Measurements from ENCODE around the gene ARL2. TPM values are rescaled to one million over a fixed set of nuclear protein-coding genes. Genes with fewer than 3 reads are reported as not detected.

The ARL2 gene
- total and polyA plus RNA-seq, 5 donors: 117 to 179 (median 140) TPM

DNA sequence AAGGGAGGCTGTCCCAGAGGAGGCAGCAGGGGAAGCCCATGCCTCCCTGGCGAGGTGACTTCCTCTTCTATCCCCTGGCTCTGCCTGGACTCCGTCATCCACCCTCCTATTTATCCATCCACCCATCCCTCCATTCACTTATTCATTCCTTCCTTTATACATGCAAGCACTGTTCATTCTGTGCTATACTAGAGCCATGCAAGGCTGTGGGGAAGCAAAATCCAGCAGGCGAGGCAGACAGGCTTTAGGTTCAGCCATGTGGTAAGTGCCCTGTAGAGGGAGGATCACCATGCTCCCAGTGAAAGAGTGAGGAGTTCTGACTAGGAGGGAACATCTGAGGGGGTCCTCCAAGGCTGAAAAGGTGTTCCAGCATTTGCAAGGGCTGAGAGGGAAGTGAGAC lies 45.6 kb downstream of the ARL2 start:
- DNase-seq (peak in 1 of 3 donors; percentile 1), ATAC-seq (no peak)
- Histone ChIP-seq H3K4me3 (ENCODE audit: low read length) (no peak overlapping the region), H3K27me3 (ENCODE audit: control insufficient read depth, insufficient read depth) (no peaks in the 10 kb centered on the region), H3K9me3 (ENCODE audit: control insufficient read depth, low read length) (no peaks in the 10 kb centered on the region), H3K27ac (ENCODE audit: low read length) (no peak overlapping the region), H3K4me1 (ENCODE audit: control insufficient read depth, insufficient read depth, low read length) (no peaks in the 10 kb centered on the region)
- intact Hi-C loops (cut with DNase I): no loop called here
- WGBS: 56% methylated on average over 3 of the region's 3 CpGs

DNA sequence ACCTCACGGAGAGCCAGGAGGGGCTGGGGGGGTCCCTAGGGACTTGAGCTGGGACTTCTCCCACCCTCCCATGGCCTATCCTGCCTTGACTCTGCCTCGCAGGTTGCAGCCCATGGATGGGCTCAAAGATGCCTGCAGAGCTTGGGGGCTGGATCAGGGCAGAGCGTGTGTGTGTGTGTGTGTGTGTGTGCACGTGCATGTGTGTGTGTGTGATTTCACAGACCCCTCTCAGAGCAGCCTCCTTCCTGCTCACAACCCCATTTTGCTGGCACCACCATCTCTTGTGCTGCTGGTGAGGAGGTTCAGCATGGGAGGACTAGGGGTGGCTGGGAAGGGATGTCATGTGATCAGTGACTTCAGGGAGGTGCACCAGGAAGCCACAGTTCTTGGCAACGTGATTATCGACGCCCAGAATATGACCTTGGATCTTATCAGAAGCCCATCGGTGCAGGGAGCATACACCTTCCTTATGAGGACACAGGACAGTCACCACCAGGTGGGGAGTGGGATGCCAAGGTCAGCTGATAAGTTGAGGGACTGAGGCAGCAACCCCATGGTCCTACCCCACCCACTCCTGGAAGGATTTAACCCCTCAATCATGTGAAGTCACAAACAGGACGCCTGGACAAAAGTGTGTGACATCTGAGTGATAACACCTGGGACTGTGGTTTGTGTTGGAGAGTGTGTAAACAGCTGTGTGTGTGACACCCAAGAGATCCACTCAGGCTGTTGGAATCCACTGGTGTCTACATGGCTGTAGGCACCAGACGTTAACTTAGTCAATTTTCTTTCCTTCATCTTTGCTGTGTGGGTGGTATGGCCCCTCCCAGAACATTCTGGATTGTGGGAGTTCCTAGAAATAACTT lies 46.2 kb downstream of the ARL2 start:
- H3K9me3 ChIP-seq (ENCODE audit: control insufficient read depth, low read length): no peaks in the 10 kb centered on the region

DNA sequence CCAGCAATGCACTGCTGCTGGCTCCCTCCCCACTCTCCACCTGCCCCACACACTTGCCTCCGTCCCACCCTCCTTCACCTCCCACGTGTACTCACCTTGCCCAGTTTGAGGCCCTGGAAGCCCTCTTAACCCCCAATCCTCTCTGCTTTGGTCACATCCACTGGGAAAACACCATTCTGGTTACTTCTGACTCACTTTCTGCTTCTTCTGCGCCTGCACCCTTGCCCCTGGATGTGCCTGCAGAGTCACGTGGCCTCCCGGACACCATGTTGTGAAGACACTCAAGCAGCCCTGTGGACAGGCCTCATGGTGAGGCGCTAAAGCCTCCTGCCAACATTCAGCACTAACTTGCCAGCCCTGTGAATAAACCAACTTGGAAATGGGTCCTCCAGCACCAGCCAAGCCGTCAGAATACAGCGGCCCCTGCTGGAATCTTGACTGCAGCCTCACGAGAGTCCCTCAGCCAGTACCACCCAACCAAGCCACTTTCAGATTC lies 47.0 kb downstream of the ARL2 start:
- WGBS: 58% methylated on average over 9 of the region's 9 CpGs
- intact Hi-C loops (cut with DNase I): no loop called here
- ATAC-seq: no peak
- H3K4me3 ChIP-seq (ENCODE audit: low read length): no peak overlapping the region
- no peaks in the 10 kb centered on the region for H3K4me1 ChIP-seq (ENCODE audit: control insufficient read depth, insufficient read depth, low read length)
- H3K9me3 ChIP-seq (ENCODE audit: control insufficient read depth, low read length): no peaks in the 10 kb centered on the region
- peak in 1 of 3 donors; percentile 24 for DNase-seq
- H3K27ac ChIP-seq (ENCODE audit: low read length): no peak overlapping the region
- H3K27me3 ChIP-seq (ENCODE audit: control insufficient read depth, insufficient read depth): no peaks in the 10 kb centered on the region

More for the DNA sequence above, 46.2 kb downstream of the ARL2 start:
- ATAC-seq (no peak), DNase-seq (peak in 1 of 3 donors; percentile 7)
- WGBS: 48% methylated on average over 10 of the region's 10 CpGs
- intact Hi-C loops (cut with DNase I): no loop called here
- no peak overlapping the region for H3K4me3 ChIP-seq (ENCODE audit: low read length)
- no peaks in the 10 kb centered on the region for H3K4me1 ChIP-seq (ENCODE audit: control insufficient read depth, insufficient read depth, low read length)
- H3K27ac ChIP-seq (ENCODE audit: low read length): no peak overlapping the region
- no peaks in the 10 kb centered on the region for H3K27me3 ChIP-seq (ENCODE audit: control insufficient read depth, insufficient read depth)

DNA sequence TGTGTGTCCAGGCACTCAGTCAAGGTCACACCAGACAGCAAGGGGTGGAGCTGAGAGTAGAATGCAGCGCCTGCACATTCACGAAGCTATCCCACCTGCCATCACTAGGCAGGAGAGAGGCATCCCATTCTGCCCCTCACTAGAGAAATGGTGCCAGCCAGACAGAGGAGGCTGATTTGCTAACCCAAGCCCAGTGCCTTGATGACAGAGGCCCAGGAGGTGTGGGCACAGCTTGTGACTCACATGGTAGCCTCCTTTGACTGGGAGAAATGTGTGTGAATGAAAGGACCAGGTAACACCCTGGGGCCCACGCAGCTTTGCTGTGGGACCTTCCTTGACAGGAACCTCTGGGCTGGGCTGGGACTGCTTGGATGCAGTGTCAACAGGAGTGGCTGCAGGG lies 49.6 kb downstream of the ARL2 start:
- H3K4me1 ChIP-seq (ENCODE audit: control insufficient read depth, insufficient read depth, low read length): no peaks in the 10 kb centered on the region
- intact Hi-C loops (cut with DNase I): no loop called here
- 69% methylated on average over 3 of the region's 3 CpGs for WGBS

DNA sequence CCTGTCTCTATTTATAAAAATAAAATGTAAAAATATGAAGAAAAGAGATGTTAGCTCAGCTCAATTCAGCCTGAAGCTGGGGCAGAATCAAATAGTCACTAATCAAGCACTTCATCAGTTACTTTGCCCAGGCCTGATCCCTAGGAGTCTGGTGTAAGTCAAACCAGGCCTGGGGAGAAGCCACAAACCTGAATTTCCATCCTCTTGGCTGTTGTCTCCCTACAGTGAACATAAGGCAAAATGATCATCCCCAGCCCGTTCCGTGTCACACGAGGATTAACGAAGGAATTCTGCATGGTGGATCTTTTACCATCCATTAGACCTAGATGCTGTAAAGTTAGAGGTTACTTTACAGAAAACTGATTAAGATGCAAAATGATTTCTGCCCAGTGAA lies 50.9 kb downstream of the ARL2 start:
- H3K27ac ChIP-seq (ENCODE audit: low read length): no peak overlapping the region
- H3K4me3 ChIP-seq (ENCODE audit: low read length): no peak overlapping the region
- H3K27me3 ChIP-seq (ENCODE audit: control insufficient read depth, insufficient read depth): no peaks in the 10 kb centered on the region
- intact Hi-C loops (cut with DNase I): no loop called here
- no peak for DNase-seq
- WGBS: 79% methylated on average over 4 of the region's 4 CpGs
- H3K4me1 ChIP-seq (ENCODE audit: control insufficient read depth, insufficient read depth, low read length): no peaks in the 10 kb centered on the region
- H3K9me3 ChIP-seq (ENCODE audit: control insufficient read depth, low read length): no peaks in the 10 kb centered on the region
- ATAC-seq: no peak

More for the DNA sequence above, 49.6 kb downstream of the ARL2 start:
- Histone ChIP-seq H3K4me3 (ENCODE audit: low read length) (no peak overlapping the region), H3K27me3 (ENCODE audit: control insufficient read depth, insufficient read depth) (no peaks in the 10 kb centered on the region), H3K9me3 (ENCODE audit: control insufficient read depth, low read length) (no peaks in the 10 kb centered on the region), H3K27ac (ENCODE audit: low read length) (no peak overlapping the region)
- DNase-seq (peak in 1 of 3 donors; percentile 5), ATAC-seq (no peak)

DNA sequence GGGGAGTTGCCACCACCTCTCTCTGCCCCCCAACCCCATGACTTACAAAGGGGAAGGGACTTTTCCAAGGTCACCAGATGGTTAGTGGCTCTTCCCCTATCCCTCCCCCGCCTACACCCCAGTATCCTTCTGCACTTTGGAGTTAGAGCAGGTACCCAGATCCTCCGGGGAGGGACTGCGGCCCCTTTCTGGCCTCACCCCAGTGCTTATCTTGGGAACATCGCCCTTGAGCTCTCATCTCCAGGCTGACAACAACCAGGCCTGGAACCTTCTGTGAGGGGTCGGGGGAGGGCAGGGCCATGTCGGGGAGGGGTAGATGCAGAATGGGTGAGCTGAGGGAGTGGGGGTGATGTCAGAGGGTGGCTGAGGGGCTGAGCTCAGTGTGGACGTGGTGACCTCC lies 51.9 kb downstream of the ARL2 start:
- no peaks in the 10 kb centered on the region for H3K4me1 ChIP-seq (ENCODE audit: control insufficient read depth, insufficient read depth, low read length)
- ATAC-seq (no peak), DNase-seq (peak in 1 of 3 donors; percentile 9)
- 58% methylated on average over 7 of the region's 7 CpGs for WGBS
- no peak overlapping the region for H3K27ac ChIP-seq (ENCODE audit: low read length)
- H3K4me3 ChIP-seq (ENCODE audit: low read length): no peak overlapping the region
- intact Hi-C loops (cut with DNase I): no loop called here
- H3K9me3 ChIP-seq (ENCODE audit: control insufficient read depth, low read length): no peaks in the 10 kb centered on the region
- H3K27me3 ChIP-seq (ENCODE audit: control insufficient read depth, insufficient read depth): no peaks in the 10 kb centered on the region

DNA sequence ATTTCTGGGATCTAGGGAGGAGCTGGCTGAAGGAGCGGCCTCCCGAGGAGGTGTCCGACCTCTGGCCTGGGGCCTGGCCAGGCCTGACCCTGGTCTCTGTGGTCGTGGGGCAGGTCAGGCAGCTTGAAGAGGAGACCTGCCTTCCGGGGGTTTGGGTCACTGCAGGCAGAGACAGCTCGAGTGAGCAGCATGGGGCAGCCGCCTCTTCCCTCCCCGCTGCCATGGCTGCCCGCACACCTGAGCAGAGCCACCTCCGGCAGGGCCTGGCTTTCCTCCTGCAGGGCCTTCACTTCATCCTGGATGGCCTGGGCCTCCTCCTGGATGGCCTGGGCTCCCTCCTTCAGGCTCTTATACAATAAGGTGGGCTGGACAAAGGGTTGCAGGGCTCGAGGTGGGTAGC lies 52.4 kb downstream of the ARL2 start:
- Histone ChIP-seq H3K27me3 (ENCODE audit: control insufficient read depth, insufficient read depth) (no peaks in the 10 kb centered on the region), H3K27ac (ENCODE audit: low read length) (no peak overlapping the region), H3K9me3 (ENCODE audit: control insufficient read depth, low read length) (no peaks in the 10 kb centered on the region), H3K4me1 (ENCODE audit: control insufficient read depth, insufficient read depth, low read length) (no peaks in the 10 kb centered on the region), H3K4me3 (ENCODE audit: low read length) (no peak overlapping the region)
- intact Hi-C loops (cut with DNase I): no loop called here
- peak in 1 of 3 donors; percentile 26 for DNase-seq
- WGBS: 68% methylated on average over 11 of the region's 11 CpGs
- peak in 1 of 2 donors; percentile 14 for ATAC-seq

DNA sequence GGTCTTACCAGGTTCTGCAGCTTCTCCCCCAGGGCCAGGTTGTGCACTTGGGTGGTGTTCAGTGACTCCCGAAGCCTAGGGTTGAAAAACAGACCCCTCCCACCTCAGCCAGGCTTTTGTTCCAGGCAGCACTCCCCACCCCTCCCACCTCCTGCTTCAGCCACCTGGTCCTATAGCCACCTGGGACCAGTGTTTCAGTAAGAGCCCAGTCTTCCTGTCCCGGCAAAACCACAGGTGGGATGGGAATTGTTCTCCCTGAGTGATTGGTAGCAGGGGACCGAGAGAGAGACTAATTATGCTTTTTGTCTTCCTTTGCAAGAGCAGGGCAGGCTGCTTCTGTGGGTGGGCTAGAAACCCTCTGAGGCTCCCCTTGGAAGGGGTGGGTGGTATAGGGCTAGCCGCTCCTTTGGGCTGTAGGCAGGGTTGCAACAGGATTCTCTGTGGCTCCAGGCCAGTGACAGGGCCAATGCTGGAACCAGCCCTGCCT lies 52.9 kb downstream of the ARL2 start:
- intact Hi-C loops (cut with DNase I): no loop called here
- Histone ChIP-seq H3K4me3 (ENCODE audit: low read length) (no peak overlapping the region), H3K4me1 (ENCODE audit: control insufficient read depth, insufficient read depth, low read length) (no peaks in the 10 kb centered on the region), H3K27ac (ENCODE audit: low read length) (no peak overlapping the region), H3K27me3 (ENCODE audit: control insufficient read depth, insufficient read depth) (no peaks in the 10 kb centered on the region), H3K9me3 (ENCODE audit: control insufficient read depth, low read length) (no peaks in the 10 kb centered on the region)
- ATAC-seq: no peak
- peak in 1 of 3 donors; percentile 2 for DNase-seq
- 70% methylated on average over 4 of the region's 4 CpGs for WGBS

DNA sequence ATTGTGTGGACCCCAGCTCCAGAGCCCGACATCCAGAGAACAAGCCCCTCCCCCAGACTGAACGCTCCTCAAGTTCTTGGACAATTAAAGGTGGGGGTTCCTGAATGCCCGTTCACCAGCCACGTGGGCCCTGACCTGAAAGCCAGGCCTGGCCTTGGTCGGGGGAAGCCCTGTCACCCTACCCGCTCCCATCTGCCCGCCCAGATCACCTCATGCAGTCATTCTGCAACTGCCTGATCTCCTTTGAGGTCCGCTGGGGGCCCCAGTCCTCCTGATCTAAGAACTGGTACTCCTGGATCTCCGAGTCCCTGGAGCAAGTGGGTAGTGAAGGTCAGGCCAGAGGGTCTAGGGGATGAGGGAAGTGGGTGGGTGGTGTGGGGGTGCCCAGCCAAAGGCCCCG lies 53.5 kb downstream of the ARL2 start:
- Histone ChIP-seq H3K27me3 (ENCODE audit: control insufficient read depth, insufficient read depth) (no peaks in the 10 kb centered on the region), H3K4me3 (ENCODE audit: low read length) (no peak overlapping the region), H3K4me1 (ENCODE audit: control insufficient read depth, insufficient read depth, low read length) (no peaks in the 10 kb centered on the region), H3K9me3 (ENCODE audit: control insufficient read depth, low read length) (no peaks in the 10 kb centered on the region), H3K27ac (ENCODE audit: low read length) (no peak overlapping the region)
- intact Hi-C loops (cut with DNase I): no loop called here
- ATAC-seq (no peak), DNase-seq (peak in 1 of 3 donors; percentile 16)
- WGBS: 80% methylated on average over 10 of the region's 10 CpGs

DNA sequence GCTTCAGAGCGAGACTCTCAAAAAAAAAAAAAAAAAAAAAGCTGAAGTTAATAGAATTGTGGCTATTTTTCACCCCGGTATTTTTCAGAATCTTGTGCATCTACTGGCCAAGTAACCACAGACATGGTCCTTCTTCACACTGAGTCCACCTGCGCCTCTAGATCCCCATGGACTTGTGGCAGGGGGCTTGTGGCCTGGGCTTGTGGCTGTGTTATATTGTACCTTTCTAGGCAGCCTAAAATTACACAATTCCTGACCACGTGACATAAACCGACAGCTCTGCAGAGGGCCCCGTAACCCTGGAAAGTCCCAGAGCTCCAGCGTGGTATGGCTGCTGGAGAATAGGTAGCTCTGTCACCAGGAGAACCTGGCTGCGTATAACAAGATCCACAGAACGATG lies 55.3 kb downstream of the ARL2 start:
- 64% methylated on average over 9 of the region's 9 CpGs for WGBS
- Histone ChIP-seq H3K27ac (ENCODE audit: low read length) (no peak overlapping the region), H3K4me3 (ENCODE audit: low read length) (no peak overlapping the region), H3K27me3 (ENCODE audit: control insufficient read depth, insufficient read depth) (no peaks in the 10 kb centered on the region), H3K4me1 (ENCODE audit: control insufficient read depth, insufficient read depth, low read length) (no peaks in the 10 kb centered on the region), H3K9me3 (ENCODE audit: control insufficient read depth, low read length) (no peaks in the 10 kb centered on the region)
- DNase-seq (peak in 1 of 3 donors; percentile 3), ATAC-seq (no peak)
- intact Hi-C loops (cut with DNase I): no loop called here

Data from right cardiac atrium (tissue), 5 donors.